Subcutaneous adipose tissue (tissue), 4 donors: ENCODE results near the gene C20orf144. TPM values are rescaled to one million over a fixed set of nuclear protein-coding genes. Genes with fewer than 3 reads are reported as not detected.

Source experiments
- total RNA-seq, 4 donors: library from RNA; depleted of rRNA; stranded (reverse); fragments of >200 nt; gene quantifications; one replicate each; pipeline ENCODE4 v1.1.0, GENCODE V29; 2016
- TF ChIP-seq, protein P1 (sequence below): fragments of 450-650 bp; IDR thresholded peaks from one replicate; pipeline ENCODE4 v1.5.1; 2016; ENCODE audit warnings: low read depth, mild to moderate bottlenecking, control low read depth, antibody characterized with exemption, moderate library complexity

Gene C20orf144
- total RNA-seq, 4 donors from 2014 or later, result not detected

DNA sequence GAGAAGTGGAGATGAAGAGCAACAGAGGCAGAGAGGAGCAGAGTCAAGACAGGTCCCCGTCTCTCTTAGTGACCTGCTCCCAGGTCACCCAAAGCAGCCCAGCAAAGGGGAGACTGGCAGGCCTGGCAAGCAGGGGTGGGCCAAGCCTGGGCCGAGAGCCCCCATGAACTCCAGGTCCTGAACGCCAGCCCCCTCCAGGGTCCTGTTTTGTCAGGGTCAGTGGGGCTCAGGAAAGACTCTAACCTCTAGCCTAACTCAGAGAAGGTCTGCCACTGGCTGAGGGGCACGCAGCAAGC lies 10.9 kb downstream of the C20orf144 start:
- TF ChIP-seq, protein P1, sequence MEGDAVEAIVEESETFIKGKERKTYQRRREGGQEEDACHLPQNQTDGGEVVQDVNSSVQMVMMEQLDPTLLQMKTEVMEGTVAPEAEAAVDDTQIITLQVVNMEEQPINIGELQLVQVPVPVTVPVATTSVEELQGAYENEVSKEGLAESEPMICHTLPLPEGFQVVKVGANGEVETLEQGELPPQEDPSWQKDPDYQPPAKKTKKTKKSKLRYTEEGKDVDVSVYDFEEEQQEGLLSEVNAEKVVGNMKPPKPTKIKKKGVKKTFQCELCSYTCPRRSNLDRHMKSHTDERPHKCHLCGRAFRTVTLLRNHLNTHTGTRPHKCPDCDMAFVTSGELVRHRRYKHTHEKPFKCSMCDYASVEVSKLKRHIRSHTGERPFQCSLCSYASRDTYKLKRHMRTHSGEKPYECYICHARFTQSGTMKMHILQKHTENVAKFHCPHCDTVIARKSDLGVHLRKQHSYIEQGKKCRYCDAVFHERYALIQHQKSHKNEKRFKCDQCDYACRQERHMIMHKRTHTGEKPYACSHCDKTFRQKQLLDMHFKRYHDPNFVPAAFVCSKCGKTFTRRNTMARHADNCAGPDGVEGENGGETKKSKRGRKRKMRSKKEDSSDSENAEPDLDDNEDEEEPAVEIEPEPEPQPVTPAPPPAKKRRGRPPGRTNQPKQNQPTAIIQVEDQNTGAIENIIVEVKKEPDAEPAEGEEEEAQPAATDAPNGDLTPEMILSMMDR, result no peak

DNA sequence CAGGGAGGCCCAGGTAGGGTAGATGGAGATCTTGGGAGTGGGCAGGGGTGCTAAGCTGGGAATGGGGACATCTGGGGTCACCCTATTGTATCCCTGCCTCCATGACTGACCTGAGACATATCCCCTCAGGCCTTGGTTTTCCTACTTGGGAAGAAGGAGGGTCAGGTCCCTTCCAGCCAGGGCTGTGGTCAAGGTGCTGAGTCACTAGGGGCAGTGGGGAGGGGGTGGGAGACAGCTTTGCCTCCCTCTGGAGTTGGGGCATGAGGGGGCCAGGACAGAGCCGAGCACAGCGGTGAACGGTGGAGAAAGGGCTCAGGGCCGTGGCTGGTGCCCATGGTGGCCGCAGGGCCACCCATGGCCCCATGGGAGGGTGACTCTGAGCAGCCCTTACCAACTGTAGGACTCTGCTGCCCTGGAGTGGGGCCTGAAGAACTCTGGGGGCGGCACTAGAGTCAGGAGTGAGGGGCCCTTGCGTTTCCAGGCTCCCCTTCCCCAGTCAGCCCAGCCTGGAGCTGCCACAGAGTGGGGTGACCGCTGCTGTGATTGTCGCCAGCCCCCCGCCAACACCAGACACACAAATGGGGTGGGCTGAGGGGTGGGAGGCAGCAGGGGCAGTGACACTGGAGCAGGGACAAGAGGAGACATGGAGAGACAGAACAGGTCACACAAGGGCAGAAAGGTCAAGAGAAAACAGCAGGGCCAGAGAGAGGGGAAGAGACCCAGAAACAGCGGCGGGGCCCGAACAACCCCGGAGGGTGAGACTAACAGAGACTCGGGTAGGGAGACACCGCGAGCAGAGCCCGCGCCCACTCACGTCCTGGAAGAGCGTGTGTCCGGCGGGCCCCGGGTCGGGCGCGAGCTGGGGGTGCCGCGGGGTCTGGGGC lies 11.5 kb downstream of the C20orf144 start:
- TF ChIP-seq, protein P1, result no peak

DNA sequence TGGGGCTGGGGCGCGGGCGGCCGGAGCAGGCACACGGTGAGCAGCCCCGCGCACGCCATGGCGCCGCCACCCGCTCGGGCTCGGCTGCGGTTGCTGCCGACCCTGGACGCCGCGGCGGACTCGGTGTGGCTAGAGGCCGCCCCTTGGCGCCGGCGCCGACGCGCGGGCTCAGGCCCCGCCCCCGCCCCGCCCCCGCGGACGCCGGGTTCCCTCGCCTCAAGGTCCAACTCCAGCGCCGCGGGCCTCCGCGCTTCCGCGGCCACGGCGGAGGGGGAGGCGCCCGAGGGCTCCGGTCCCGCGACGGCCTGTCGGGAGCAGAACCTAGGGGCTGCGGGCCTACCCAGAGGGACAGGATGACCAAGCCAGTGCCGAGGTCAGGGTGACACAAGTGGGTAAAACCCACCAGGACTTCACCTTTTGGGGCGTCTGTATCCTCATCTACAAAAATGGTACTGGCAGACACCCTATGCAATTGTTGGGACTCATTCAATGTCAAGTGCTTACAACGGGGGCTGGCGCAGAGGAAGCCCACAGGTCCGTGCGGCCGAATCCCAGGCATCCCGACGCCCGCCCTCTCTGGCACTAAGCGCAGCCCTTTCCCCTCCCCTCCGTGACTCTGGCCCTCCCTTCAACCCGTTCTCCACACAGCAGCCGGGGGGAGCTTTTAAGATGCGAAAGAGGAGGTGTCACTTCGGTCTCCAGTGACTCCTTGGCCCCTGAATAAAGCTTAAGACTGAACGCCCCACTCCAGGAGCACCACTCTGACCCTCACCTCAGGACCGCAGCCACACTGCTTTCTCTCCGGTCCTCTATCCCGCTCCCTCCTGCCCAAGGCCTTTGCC lies 12.4 kb downstream of the C20orf144 start, which contains the start of gene NECAB3:
Gene NECAB3, minus strand, starts transcription at position 135 of the 842 bp plus-strand sequence. Its CDS starts 76 bp downstream, at position 59.
- TF ChIP-seq, protein P1, result no peak

DNA sequence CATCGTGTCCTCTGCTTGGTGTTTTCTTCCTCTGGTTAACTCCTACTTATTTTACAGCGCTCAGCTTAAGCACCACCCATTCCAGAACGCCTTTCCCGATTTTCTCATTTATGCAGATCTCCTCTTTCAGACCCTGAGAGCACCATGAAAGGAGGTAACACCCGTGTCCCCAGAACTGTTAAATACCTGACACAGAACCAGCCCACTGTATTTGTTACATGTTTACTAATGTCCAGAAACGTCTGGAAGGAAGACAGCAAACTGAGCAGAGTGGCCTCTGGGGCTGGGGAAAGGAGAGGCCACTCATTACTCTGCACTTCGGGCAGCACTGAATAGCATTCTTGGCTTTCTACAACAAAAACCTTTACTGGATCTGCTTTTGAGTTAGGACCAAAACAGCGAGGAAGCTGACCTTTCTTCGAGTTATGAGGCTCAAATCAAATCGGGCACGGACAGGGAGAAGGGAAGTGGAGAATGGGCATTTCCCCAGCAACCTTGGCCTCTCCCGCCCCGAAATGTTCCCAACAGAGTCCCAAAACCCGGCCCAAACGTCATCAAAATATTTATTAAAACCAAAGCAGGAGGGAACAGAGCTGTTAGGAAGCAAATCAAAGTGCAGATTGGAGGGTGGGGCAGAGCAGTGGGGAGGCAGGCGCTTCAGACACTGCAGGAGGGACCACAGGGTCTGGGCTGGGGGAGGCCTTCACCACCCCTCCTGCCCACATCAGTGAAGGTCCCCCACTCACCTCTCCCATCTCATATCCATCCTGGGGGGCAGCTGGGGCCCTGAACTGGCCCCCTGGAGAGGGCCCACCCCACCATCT lies 13.2 kb downstream of the C20orf144 start:
- TF ChIP-seq, protein P1, result no peak

DNA sequence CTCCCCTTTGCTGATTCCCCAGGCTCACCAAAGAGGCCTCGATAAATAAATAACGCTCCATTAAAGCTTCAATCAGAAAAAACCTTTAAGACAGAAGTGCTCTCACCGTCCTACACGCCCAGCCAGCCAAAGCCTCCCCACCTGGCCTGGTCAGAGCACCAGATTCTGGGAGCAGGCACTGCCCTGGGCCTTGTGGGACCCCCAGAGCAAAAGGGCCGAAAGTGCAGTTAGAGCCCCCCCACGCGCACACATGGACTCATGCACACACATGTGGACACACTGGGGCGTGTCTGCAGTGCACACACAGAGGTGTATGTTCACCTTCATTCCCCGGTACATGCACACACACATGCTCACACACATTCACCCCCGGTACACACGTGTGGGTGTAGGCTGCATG lies 14.0 kb downstream of the C20orf144 start:
- TF ChIP-seq, protein P1, result no peak

DNA sequence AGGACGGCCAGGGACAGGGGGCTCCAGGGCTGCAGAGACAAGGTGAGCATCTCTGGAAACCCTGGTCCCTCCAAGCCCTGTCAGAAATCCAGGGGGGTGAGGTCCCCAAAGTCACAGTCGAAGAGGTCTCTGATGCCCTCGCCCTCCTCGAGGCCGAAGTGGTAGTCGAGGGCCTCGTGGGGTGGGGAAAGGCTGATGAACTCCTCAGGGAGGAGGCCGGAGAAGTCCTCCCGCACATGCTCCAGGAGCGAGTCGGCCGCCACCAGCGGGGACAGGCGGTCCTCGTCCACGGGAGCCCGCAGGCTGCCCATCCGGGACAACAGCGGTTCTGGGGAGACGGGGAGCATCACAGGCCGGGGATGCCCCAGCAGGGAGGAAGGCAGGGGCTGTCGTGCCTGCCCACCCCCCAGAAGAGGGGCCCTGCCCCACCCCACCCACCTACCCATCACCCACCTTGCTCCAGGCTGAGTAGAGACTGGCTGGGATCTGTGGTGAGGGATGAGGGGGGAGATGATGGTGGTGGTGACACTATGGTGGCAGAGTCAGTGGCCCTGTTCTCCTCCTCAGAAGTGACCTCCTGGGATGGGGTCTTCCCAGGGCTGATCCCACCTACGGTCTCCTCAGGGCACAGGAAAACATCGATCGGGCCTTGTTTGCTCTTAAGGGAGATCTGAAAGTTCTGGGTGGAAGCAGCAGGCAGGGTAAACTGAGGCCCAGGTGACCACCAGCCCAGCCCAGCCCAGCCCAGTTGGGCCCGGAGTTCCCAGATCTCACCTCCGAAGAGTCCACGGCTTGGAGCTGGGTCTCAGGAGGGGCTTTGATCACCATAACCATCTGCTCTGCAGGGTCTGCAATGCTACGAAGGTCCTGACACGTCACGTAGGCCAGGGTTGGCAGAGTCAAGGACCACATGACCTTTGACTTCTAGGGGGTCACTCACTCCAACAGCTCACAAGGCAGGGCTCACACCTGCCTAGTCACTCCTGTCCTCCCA lies 14.8 kb downstream of the C20orf144 start:
- TF ChIP-seq, protein P1, result no peak
